Adipocyte (in vitro differentiated cells): ENCODE measurements around the gene ITPRIPL1.

Experiments
- DNase-seq: peaks from one replicate; pipeline ENCODE4 v3.0.0-alpha.2; 2015; ENCODE audit warnings: low read depth
- H3K27me3 ChIP-seq: replicated peaks from 2 replicates; pipeline ENCODE4 v1.7.0; 2013; ENCODE audit warnings: mild to moderate bottlenecking, low read length, moderate library complexity; ENCODE audit not compliant: control insufficient read depth, insufficient read depth
- H3K36me3 ChIP-seq: 2 replicates; pipeline ENCODE4 v1.7.0; 2013; ENCODE audit warnings: low read length, mild to moderate bottlenecking, moderate library complexity; ENCODE audit not compliant: control insufficient read depth, insufficient read depth, severe bottlenecking
- H3K4me1 ChIP-seq: 2 replicates; pipeline ENCODE4 v1.7.0; 2013; ENCODE audit warnings: mild to moderate bottlenecking, low read length, moderate library complexity; ENCODE audit not compliant: control insufficient read depth, insufficient read depth
- H3K4me3 ChIP-seq: 2 replicates; pipeline ENCODE4 v1.7.0; 2013; ENCODE audit warnings: mild to moderate bottlenecking, low read length, moderate library complexity
- H3K9ac ChIP-seq: 2 replicates; pipeline ENCODE4 v1.7.0; 2013; ENCODE audit warnings: mild to moderate bottlenecking, low read length, moderate library complexity
- H3K9me3 ChIP-seq: 2 replicates; pipeline ENCODE4 v1.7.0; 2013; ENCODE audit warnings: mild to moderate bottlenecking, low read length, moderate library complexity; ENCODE audit not compliant: control insufficient read depth

ITPRIPL1 gene

GRCh38 chr2:96341641-96342040 is 16.5 kb downstream of the ITPRIPL1 start:
- Histone ChIP-seq H3K4me3 (no peak overlapping the region), H3K27me3 (no peaks in the 10 kb centered on the region), H3K4me1 (no peaks in the 10 kb centered on the region), H3K9ac (no peak overlapping the region), H3K9me3 (no peaks in the 10 kb centered on the region), H3K36me3 (no peaks in the 10 kb centered on the region)
- no peak for DNase-seq

- Histone ChIP-seq H3K27me3 (no peaks in the 10 kb centered on the region), H3K9ac (no peak overlapping the region), H3K4me3 (no peak overlapping the region), H3K36me3 (no peaks in the 10 kb centered on the region), H3K9me3 (no peaks in the 10 kb centered on the region), H3K4me1 (no peaks in the 10 kb centered on the region)
- DNase-seq, result peak; percentile 27
Observed at GRCh38 chr2:96342085-96342484, 17.0 kb downstream of the ITPRIPL1 start.

GRCh38 chr2:96344011-96344410 is 18.9 kb downstream of the ITPRIPL1 start:
- no peaks in the 10 kb centered on the region for H3K36me3 ChIP-seq
- H3K9ac ChIP-seq, result no peak overlapping the region
- DNase-seq, result no peak
- no peaks in the 10 kb centered on the region for H3K27me3 ChIP-seq
- H3K9me3 ChIP-seq, result no peaks in the 10 kb centered on the region
- H3K4me1 ChIP-seq, result no peaks in the 10 kb centered on the region
- H3K4me3 ChIP-seq, result no peak overlapping the region

- Histone ChIP-seq H3K9me3 (no peaks in the 10 kb centered on the region), H3K4me1 (no peaks in the 10 kb centered on the region), H3K9ac (no peak overlapping the region), H3K4me3 (no peak overlapping the region), H3K36me3 (no peaks in the 10 kb centered on the region), H3K27me3 (no peaks in the 10 kb centered on the region)
- DNase-seq, result no peak
Observed at GRCh38 chr2:96345438-96345837, 20.3 kb downstream of the ITPRIPL1 start.

GRCh38 chr2:96345868-96346462 is 20.8 kb downstream of the ITPRIPL1 start:
- Histone ChIP-seq H3K27me3 (no peaks in the 10 kb centered on the region), H3K36me3 (no peaks in the 10 kb centered on the region), H3K4me1 (no peaks in the 10 kb centered on the region), H3K9me3 (no peaks in the 10 kb centered on the region), H3K4me3 (no peak overlapping the region), H3K9ac (no peak overlapping the region)
- DNase-seq, result no peak

GRCh38 chr2:96347395-96347794 is 22.3 kb downstream of the ITPRIPL1 start:
- no peak overlapping the region for H3K9ac ChIP-seq
- H3K36me3 ChIP-seq, result no peaks in the 10 kb centered on the region
- DNase-seq, result no peak

GRCh38 chr2:96353032-96353561 is 28.0 kb downstream of the ITPRIPL1 start:
- Histone ChIP-seq H3K4me1 (peaks cover 21% of the 10 kb centered on the region), H3K4me3 (peak overlapping the region; percentile 34), H3K27me3 (no peaks in the 10 kb centered on the region), H3K36me3 (no peaks in the 10 kb centered on the region), H3K9ac (peak overlapping the region; percentile 22), H3K9me3 (no peaks in the 10 kb centered on the region)
- DNase-seq, result peak; percentile 62

More at GRCh38 chr2:96347395-96347794, 22.3 kb downstream of the ITPRIPL1 start:
- Histone ChIP-seq H3K9me3 (no peaks in the 10 kb centered on the region), H3K4me3 (no peak overlapping the region), H3K27me3 (no peaks in the 10 kb centered on the region), H3K4me1 (no peaks in the 10 kb centered on the region)

GRCh38 chr2:96353606-96354101 is 28.5 kb downstream of the ITPRIPL1 start:
- Histone ChIP-seq H3K36me3 (no peaks in the 10 kb centered on the region), H3K9me3 (no peaks in the 10 kb centered on the region), H3K4me3 (peak overlapping the region; percentile 34), H3K9ac (peak overlapping the region; percentile 57), H3K27me3 (no peaks in the 10 kb centered on the region), H3K4me1 (peaks cover 21% of the 10 kb centered on the region)
- DNase-seq, result peak; percentile 73

- H3K36me3 ChIP-seq, result no peaks in the 10 kb centered on the region
Observed at GRCh38 chr2:96354492-96354891, 29.4 kb downstream of the ITPRIPL1 start.

GRCh38 chr2:96356889-96357288 is 31.8 kb downstream of the ITPRIPL1 start:
- no peak overlapping the region for H3K9ac ChIP-seq
- no peaks in the 10 kb centered on the region for H3K36me3 ChIP-seq
- DNase-seq, result no peak
- H3K27me3 ChIP-seq, result no peaks in the 10 kb centered on the region
- no peaks in the 10 kb centered on the region for H3K9me3 ChIP-seq
- H3K4me1 ChIP-seq, result peaks cover 21% of the 10 kb centered on the region
- no peak overlapping the region for H3K4me3 ChIP-seq

More at GRCh38 chr2:96354492-96354891, 29.4 kb downstream of the ITPRIPL1 start:
- DNase-seq, result no peak
- Histone ChIP-seq H3K9ac (no peak overlapping the region), H3K9me3 (no peaks in the 10 kb centered on the region), H3K4me3 (no peak overlapping the region), H3K27me3 (no peaks in the 10 kb centered on the region), H3K4me1 (peaks cover 21% of the 10 kb centered on the region)

- H3K36me3 ChIP-seq, result no peaks in the 10 kb centered on the region
- H3K9me3 ChIP-seq, result no peaks in the 10 kb centered on the region
- H3K4me1 ChIP-seq, result peaks cover 3% of the 10 kb centered on the region
- DNase-seq, result no peak
- H3K9ac ChIP-seq, result no peak overlapping the region
- no peaks in the 10 kb centered on the region for H3K27me3 ChIP-seq
- no peak overlapping the region for H3K4me3 ChIP-seq
Observed at GRCh38 chr2:96359310-96359709, 34.2 kb downstream of the ITPRIPL1 start.

- DNase-seq, result no peak
- Histone ChIP-seq H3K4me3 (no peak overlapping the region), H3K36me3 (no peaks in the 10 kb centered on the region), H3K4me1 (peaks cover 3% of the 10 kb centered on the region), H3K9ac (no peak overlapping the region), H3K9me3 (no peaks in the 10 kb centered on the region), H3K27me3 (no peaks in the 10 kb centered on the region)
Observed at GRCh38 chr2:96359866-96360265, 34.7 kb downstream of the ITPRIPL1 start.
